ENCODE measurements around the gene C4A.

- TF ChIP-seq CTCF (IDR thresholded peaks at IDR 0.05) (no peak), POLR2AphosphoS5 (IDR thresholded peaks at IDR 0.05; ENCODE audit: low read depth, low read length) (no peak)
Measured at GRCh38 chr6:31945507-31946369, 36.1 kb upstream of the C4A start, which contains the start of gene CFB.
